IMR-90 (cell line): ENCODE results near the gene CEP95. TPM values are rescaled to one million over a fixed set of nuclear protein-coding genes. Genes with fewer than 3 reads are reported as not detected.

Source experiments
- ATAC-seq: fragments of 200-7000 bp; cut with Tn5 transposase; 2 replicates; pipeline ENCODE4 v1.9.1; 2020; ENCODE audit warnings: low read depth, mild to moderate bottlenecking, moderate library complexity
- BruUV-seq: library from RNA; stranded (reverse); fragments of 400-500 nt; replicated peaks from 2 replicates; lab custom pipeline; 2021; lab: Mats Ljungman, UMichigan
- CTCF ChIA-PET: fragments of 300-600 bp; formaldehyde crosslinking; extraction: SDS; loops from one replicate; lab custom pipeline; 2021; ENCODE audit warnings: antibody characterized with exemption; lab: Yijun Ruan, JAX
- POLR2A ChIA-PET: fragments of 300-600 bp; sonication (Branson Sonifier 250); formaldehyde crosslinking; loops from one replicate; lab custom pipeline; 2022; ENCODE audit warnings: antibody characterized with exemption; ENCODE audit not compliant: unreplicated experiment; lab: Charles Lee
- DNase-seq: peaks from one replicate; pipeline ENCODE4 v3.0.0; 2013
- H2AFZ ChIP-seq: replicated peaks from 2 replicates; pipeline ENCODE3; 2013; ENCODE audit warnings: low read length, mild to moderate bottlenecking; ENCODE audit not compliant: poor library complexity
- H2AK5ac ChIP-seq: 2 replicates; pipeline ENCODE4 v1.6.1; 2013; ENCODE audit warnings: low read depth, low read length, inconsistent platforms
- H2AK9ac ChIP-seq: replicated peaks from 2 replicates; pipeline ENCODE3; 2013; ENCODE audit warnings: mild to moderate bottlenecking, low read depth, low read length, moderate library complexity; ENCODE audit not compliant: poor library complexity
- H2BK120ac ChIP-seq: 2 replicates; pipeline ENCODE4 v1.6.1; 2013; ENCODE audit warnings: low read depth, low read length, inconsistent platforms
- H2BK15ac ChIP-seq: 3 replicates; pipeline ENCODE4 v1.6.1; 2013; ENCODE audit warnings: low read depth, low read length, inconsistent platforms
- H2BK20ac ChIP-seq: 2 replicates; pipeline ENCODE4 v1.6.1; 2013; ENCODE audit warnings: low read depth, mild to moderate bottlenecking, inconsistent platforms, low read length, moderate library complexity
- H2BK5ac ChIP-seq: 2 replicates; pipeline ENCODE4 v1.6.1; 2013; ENCODE audit warnings: mild to moderate bottlenecking, low read depth, low read length, inconsistent platforms; ENCODE audit not compliant: poor library complexity, severe bottlenecking
- H3K14ac ChIP-seq: replicated peaks from 2 replicates; pipeline ENCODE4 v1.6.1; 2013; ENCODE audit warnings: low read depth, low read length, inconsistent platforms
- H3K18ac ChIP-seq: 2 replicates; pipeline ENCODE4 v1.6.1; 2013; ENCODE audit warnings: low read depth, low read length, control low read depth
- H3K23ac ChIP-seq: 2 replicates; pipeline ENCODE4 v1.6.1; 2013; ENCODE audit warnings: low read depth, low read length, inconsistent platforms
- H3K27ac ChIP-seq: 2 replicates; pipeline ENCODE4 v1.5.1; 2013; ENCODE audit warnings: mild to moderate bottlenecking, control low read depth, low read length; ENCODE audit not compliant: insufficient read depth
- H3K27me3 ChIP-seq: 2 replicates; pipeline ENCODE4 v1.6.1; 2013; ENCODE audit warnings: low read length; ENCODE audit not compliant: control insufficient read depth, insufficient read depth
- H3K36me3 ChIP-seq: 2 replicates; pipeline ENCODE4 v1.6.1; 2013; ENCODE audit warnings: low read length, mixed read lengths; ENCODE audit not compliant: control insufficient read depth, insufficient read depth
- H3K4ac ChIP-seq: 2 replicates; pipeline ENCODE4 v1.6.1; 2013; ENCODE audit warnings: low read depth, low read length, inconsistent platforms
- H3K4me1 ChIP-seq: 2 replicates; pipeline ENCODE4 v1.6.1; 2013; ENCODE audit warnings: low read length, mixed read lengths; ENCODE audit not compliant: control insufficient read depth, insufficient read depth
- H3K4me2 ChIP-seq: 2 replicates; pipeline ENCODE4 v1.6.1; 2013; ENCODE audit warnings: low read depth, mild to moderate bottlenecking, control low read depth, low read length, moderate library complexity
- H3K4me3 ChIP-seq: 2 replicates; pipeline ENCODE4 v1.5.1; 2013; ENCODE audit warnings: low read depth, mild to moderate bottlenecking, control low read depth, low read length, moderate library complexity; ENCODE audit not compliant: insufficient read depth
- H3K56ac ChIP-seq: 2 replicates; pipeline ENCODE4 v1.6.1; 2013; ENCODE audit warnings: low read length, inconsistent platforms; ENCODE audit not compliant: insufficient read depth; ENCODE audit errors: extremely low read depth
- H3K79me1 ChIP-seq, 2 experiments: 2 replicates each; pipeline ENCODE4 v1.6.1; 2013; ENCODE audit warnings: low read length in 2 of 2, inconsistent platforms in 1 of 2, low read depth in 1 of 2
- H3K9ac ChIP-seq: 2 replicates; pipeline ENCODE4 v1.6.1; 2013; ENCODE audit warnings: low read depth, low read length, control low read depth
- H3K9me1 ChIP-seq: 2 replicates; pipeline ENCODE4 v1.6.1; 2013; ENCODE audit warnings: low read length, inconsistent platforms; ENCODE audit not compliant: insufficient read depth
- H3K9me3 ChIP-seq: 2 replicates; pipeline ENCODE4 v1.6.1; 2013; ENCODE audit warnings: low read length; ENCODE audit not compliant: control insufficient read depth, insufficient read depth
- H4K20me1 ChIP-seq: 2 replicates; pipeline ENCODE4 v1.6.1; 2013; ENCODE audit warnings: low read length, inconsistent platforms; ENCODE audit not compliant: insufficient read depth
- H4K5ac ChIP-seq: 2 replicates; pipeline ENCODE4 v1.6.1; 2013; ENCODE audit warnings: mild to moderate bottlenecking, low read depth, low read length, control low read depth
- H4K8ac ChIP-seq, 2 experiments: 2 replicates each; pipeline ENCODE4 v1.6.1; 2013; ENCODE audit warnings: low read depth in 2 of 2, low read length in 2 of 2, control low read depth in 1 of 2, inconsistent platforms in 1 of 2
- H4K91ac ChIP-seq: 2 replicates; pipeline ENCODE4 v1.6.1; 2013; ENCODE audit warnings: low read depth, low read length, inconsistent platforms; ENCODE audit not compliant: insufficient read depth
- BHLHE40 ChIP-seq: fragments of 150-350 bp; IDR thresholded peaks from 2 replicates; pipeline ENCODE4 v1.6.1; 2016; ENCODE audit warnings: mild to moderate bottlenecking, low read depth, low read length
- CEBPB ChIP-seq: IDR thresholded peaks from 2 replicates; pipeline ENCODE4 v1.6.1; 2012; ENCODE audit warnings: low read depth, low read length, improper control_type of control experiment
- CHD1 ChIP-seq: IDR thresholded peaks from 2 replicates; pipeline ENCODE4 v1.6.1; 2012; ENCODE audit warnings: low read depth, low read length, improper control_type of control experiment
- FOS ChIP-seq: fragments of 150-350 bp; IDR thresholded peaks from 2 replicates; pipeline ENCODE4 v1.6.1; 2016; ENCODE audit warnings: low read depth, low read length
- MAFK ChIP-seq: IDR thresholded peaks from 2 replicates; pipeline ENCODE4 v1.6.1; 2012; ENCODE audit warnings: low read depth, low read length, improper control_type of control experiment
- MAZ ChIP-seq: IDR thresholded peaks from 2 replicates; pipeline ENCODE4 v1.6.1; 2012; ENCODE audit warnings: low read depth, mild to moderate bottlenecking, low read length, improper control_type of control experiment, moderate library complexity, borderline replicate concordance
- MXI1 ChIP-seq: IDR thresholded peaks from 2 replicates; pipeline ENCODE4 v1.6.1; 2012; ENCODE audit warnings: low read depth, mild to moderate bottlenecking, low read length, moderate library complexity, borderline replicate concordance
- NFE2L2 ChIP-seq: fragments of 150-350 bp; IDR thresholded peaks from 2 replicates; pipeline ENCODE4 v1.6.1; 2016; ENCODE audit warnings: low read depth, mild to moderate bottlenecking, low read length
- POLR2A ChIP-seq: IDR thresholded peaks from 2 replicates; pipeline ENCODE4 v1.6.1; 2012; ENCODE audit warnings: mild to moderate bottlenecking, low read depth, low read length
- RAD21 ChIP-seq: IDR thresholded peaks from 2 replicates; pipeline ENCODE4 v1.6.1; 2012; ENCODE audit warnings: low read length, improper control_type of control experiment
- RCOR1 ChIP-seq: IDR thresholded peaks from 2 replicates; pipeline ENCODE4 v1.6.1; 2012; ENCODE audit warnings: mild to moderate bottlenecking, low read length, improper control_type of control experiment; ENCODE audit not compliant: insufficient replicate concordance
- RFX5 ChIP-seq: IDR thresholded peaks from 2 replicates; pipeline ENCODE4 v1.8.0; 2012; ENCODE audit warnings: low read depth, mild to moderate bottlenecking, low read length, moderate library complexity
- SMC3 ChIP-seq: fragments of 150-350 bp; IDR thresholded peaks from 2 replicates; pipeline ENCODE4 v1.6.1; 2016; ENCODE audit warnings: low read depth, mild to moderate bottlenecking, antibody characterized with exemption, low read length, moderate library complexity
- WGBS, 2 experiments: methylation state at CpG; one replicate each; pipeline versions ENCODE4 v1.1.5 to v1.1.7; 2013; ENCODE audit warnings: missing lambda C conversion rate in 2 of 2; ENCODE audit not compliant: insufficient read length in 1 of 2; ENCODE audit errors: extremely low coverage in 2 of 2; 5-methylcytosine and 5-hydroxymethylcytosine counted together
- dilution Hi-C: fragments of 300-500 bp; cut with HindIII; formaldehyde crosslinking; loops from one replicate; pipeline ENCODE4 v1.14.3; 2018; ENCODE audit warnings: low sequenced_read_pairs; ENCODE audit not compliant: unreplicated experiment
- in situ Hi-C: fragments of 300-500 bp; cut with MboI; formaldehyde crosslinking; loops from 3 replicates; pipeline ENCODE4 v1.14.3; 2019; ENCODE audit warnings: low sequenced_read_pairs, inconsistent platforms, mixed read lengths
- intact Hi-C: fragments of 100-400 bp; cut with micrococcal nuclease; formaldehyde crosslinking; loops from 2 replicates; pipeline ENCODE4 v1.10.0; 2022
- polyA plus RNA-seq, 3 experiments: library from polyadenylated mRNA; depleted of rRNA; stranded (reverse); fragments of >200 nt; gene quantifications; 2 replicates each; pipeline ENCODE4 v1.2.3, GENCODE V29; 2012; ENCODE audit warnings: low replicate concordance in 1 of 3
- total RNA-seq: library from RNA; depleted of rRNA; stranded (reverse); fragments of >200 nt; gene quantifications from 2 replicates; pipeline ENCODE4 v1.2.3, GENCODE V29; 2012
- TF ChIP-seq, protein P1 (sequence below): conservative IDR thresholded peaks from 2 replicates; pipeline ENCODE4 v1.5.1; 2012; ENCODE audit warnings: mild to moderate bottlenecking, low read depth, low read length, improper control_type of control experiment
- TF ChIP-seq, protein P2 (sequence below): fragments of 150-350 bp; IDR thresholded peaks from 2 replicates; pipeline ENCODE4 v1.6.1; 2017; ENCODE audit warnings: mild to moderate bottlenecking, antibody characterized with exemption, low read length, low read depth

CEP95 gene
- total and polyA plus RNA-seq, 2 of the 4 experiments (the other 2 are of a cell fraction): 6.1 to 13.6 TPM

DNA sequence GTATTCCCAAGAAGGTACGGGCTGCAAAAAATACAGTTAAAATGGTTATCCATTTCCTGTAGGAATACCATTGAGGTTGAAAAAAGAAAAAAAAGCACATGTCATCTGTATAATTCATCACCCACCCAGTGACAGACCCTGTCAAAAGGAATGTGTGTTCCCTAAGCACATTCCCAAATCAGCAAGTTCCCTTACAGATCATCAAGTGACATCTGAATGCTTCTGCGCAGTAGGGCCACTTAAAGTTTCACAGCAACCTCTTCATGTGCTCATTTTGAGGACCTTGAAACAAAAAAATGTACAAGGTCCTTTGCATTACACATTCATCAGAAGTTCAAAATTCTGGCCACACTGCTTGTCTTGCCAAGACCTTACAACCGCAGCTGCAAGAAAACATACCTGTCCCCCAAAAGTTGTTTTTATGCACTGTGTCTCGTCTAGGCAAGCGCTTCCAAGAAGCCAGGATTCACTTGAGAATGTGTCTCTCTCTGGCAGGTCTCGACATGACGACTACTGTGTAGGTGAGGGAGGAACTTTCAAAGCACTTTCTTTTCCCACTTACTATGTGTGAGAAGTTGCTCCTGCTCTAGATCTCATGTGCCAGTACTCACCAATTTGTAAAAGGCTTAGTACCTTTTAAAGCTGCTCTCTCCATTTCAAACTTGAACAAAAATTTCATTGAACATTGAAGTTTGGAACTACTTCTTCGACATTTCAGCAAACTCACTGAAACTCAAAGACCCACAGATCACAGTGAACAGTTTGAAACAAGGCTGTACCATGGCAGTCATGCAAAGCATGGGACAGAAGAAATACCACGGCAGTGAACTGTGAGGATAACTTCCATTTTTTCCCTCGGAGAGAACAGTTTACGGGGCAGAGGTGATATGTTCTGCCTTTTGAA, 5.7 kb upstream of the CEP95 start (continued):
- TF ChIP-seq BHLHE40: no peak

DNA sequence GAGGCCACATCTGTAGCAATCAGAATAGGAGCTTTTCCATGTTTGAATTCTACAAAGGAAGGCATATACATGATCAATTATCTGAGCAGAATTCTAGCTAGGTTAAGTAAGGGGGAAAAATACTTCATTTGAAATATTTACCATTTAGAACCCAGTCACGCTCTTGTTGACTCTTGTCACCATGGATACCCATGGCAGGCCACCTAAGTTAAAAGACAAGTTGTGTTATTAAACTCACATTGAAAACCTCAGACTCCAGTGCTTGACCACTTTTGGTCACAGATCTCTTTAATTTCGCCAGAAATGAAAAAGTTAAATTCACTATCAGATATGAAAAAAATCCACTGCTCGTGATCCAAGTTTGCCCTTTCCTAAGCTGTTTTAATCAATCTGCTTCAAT, 4.8 kb upstream of the CEP95 start:
- Histone ChIP-seq H3K36me3 (peaks cover 52% of the 10 kb centered on the region), H2BK15ac (no peak overlapping the region), H2BK120ac (no peak overlapping the region), H3K79me1 (peaks cover 22 to 51% of the 10 kb centered on the region in 2 experiments), H3K4me2 (no peak overlapping the region), H2BK20ac (no peak overlapping the region), H3K9me1 (peaks cover 3% of the 10 kb centered on the region; the same call in 1 of the 2 replicates), H3K27me3 (no peaks in the 10 kb centered on the region), H3K9ac (no peak overlapping the region), H4K5ac (no peak overlapping the region), H3K23ac (no peak overlapping the region), H3K4me1 (peaks cover 2% of the 10 kb centered on the region; the same call in 1 of the 2 replicates), H3K9me3 (no peaks in the 10 kb centered on the region), H4K91ac (no peak overlapping the region), H2BK5ac (no peak overlapping the region), H3K27ac (no peak overlapping the region), H2AK9ac (no peak overlapping the region), H3K18ac (no peak overlapping the region), H3K14ac (no peak overlapping the region), H2AK5ac (no peak overlapping the region), H4K20me1 (peaks cover 89% of the 10 kb centered on the region), H3K4me3 (no peak overlapping the region), H3K4ac (no peak overlapping the region), H4K8ac (no peak overlapping the region), H3K56ac (no peak overlapping the region), H2AFZ (no peak overlapping the region)
- TF ChIP-seq BHLHE40: no peak
- TF ChIP-seq FOS: no peak
- no peak for TF ChIP-seq CEBPB
- TF ChIP-seq, protein P1, sequence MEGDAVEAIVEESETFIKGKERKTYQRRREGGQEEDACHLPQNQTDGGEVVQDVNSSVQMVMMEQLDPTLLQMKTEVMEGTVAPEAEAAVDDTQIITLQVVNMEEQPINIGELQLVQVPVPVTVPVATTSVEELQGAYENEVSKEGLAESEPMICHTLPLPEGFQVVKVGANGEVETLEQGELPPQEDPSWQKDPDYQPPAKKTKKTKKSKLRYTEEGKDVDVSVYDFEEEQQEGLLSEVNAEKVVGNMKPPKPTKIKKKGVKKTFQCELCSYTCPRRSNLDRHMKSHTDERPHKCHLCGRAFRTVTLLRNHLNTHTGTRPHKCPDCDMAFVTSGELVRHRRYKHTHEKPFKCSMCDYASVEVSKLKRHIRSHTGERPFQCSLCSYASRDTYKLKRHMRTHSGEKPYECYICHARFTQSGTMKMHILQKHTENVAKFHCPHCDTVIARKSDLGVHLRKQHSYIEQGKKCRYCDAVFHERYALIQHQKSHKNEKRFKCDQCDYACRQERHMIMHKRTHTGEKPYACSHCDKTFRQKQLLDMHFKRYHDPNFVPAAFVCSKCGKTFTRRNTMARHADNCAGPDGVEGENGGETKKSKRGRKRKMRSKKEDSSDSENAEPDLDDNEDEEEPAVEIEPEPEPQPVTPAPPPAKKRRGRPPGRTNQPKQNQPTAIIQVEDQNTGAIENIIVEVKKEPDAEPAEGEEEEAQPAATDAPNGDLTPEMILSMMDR: no peak
- no peak for TF ChIP-seq MXI1
- no peak for TF ChIP-seq SMC3
- no peak for TF ChIP-seq RAD21
- TF ChIP-seq RFX5: no peak
- no peak for TF ChIP-seq NFE2L2
- TF ChIP-seq CHD1: no peak
- TF ChIP-seq, protein P2, sequence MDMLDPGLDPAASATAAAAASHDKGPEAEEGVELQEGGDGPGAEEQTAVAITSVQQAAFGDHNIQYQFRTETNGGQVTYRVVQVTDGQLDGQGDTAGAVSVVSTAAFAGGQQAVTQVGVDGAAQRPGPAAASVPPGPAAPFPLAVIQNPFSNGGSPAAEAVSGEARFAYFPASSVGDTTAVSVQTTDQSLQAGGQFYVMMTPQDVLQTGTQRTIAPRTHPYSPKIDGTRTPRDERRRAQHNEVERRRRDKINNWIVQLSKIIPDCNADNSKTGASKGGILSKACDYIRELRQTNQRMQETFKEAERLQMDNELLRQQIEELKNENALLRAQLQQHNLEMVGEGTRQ: no peak
- no peak for TF ChIP-seq MAZ
- no peak for TF ChIP-seq POLR2A
- TF ChIP-seq MAFK: no peak
- TF ChIP-seq RCOR1: no peak
- ATAC-seq: no peak
- 85% methylated on average over 2 of the region's 3 CpGs; no CpG with 5 or more reads in 1 of the 2 experiments for WGBS, 2 experiments
- no TSS peak for BruUV-seq
- POLR2A ChIA-PET: no interaction called here
- in situ Hi-C loops: no loop called here
- DNase-seq: no peak
- intact Hi-C loops: no loop called here
- CTCF ChIA-PET: no interaction called here
- dilution Hi-C loops: no loop called here
